ENCODE measurements around the gene PEAK1.
A peak's percentile ranks its signal among the peaks of the same experiment; 100 is the strongest.

Gene PEAK1

DNA sequence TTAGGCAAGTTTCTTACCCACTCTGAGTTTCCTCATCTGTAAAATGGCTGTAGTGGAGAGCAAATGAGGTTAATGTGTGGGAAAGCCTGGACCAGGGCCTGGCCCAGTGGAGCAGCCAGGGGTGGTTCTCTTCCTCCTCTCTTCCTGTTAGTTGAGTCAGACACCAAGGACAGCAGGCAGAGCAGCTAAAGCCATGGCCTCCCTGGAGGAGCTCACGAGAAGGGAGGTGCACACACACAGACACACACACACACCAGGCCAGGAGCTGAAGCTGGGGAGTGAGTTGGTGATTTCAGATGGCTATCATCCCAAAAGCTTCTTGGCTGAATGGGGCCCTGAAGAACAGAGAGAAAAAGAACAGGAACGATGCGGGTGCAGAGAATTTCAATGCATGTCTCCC lies 315.7 kb downstream of the PEAK1 start (continued):
- TF ChIP-seq, protein P1, sequence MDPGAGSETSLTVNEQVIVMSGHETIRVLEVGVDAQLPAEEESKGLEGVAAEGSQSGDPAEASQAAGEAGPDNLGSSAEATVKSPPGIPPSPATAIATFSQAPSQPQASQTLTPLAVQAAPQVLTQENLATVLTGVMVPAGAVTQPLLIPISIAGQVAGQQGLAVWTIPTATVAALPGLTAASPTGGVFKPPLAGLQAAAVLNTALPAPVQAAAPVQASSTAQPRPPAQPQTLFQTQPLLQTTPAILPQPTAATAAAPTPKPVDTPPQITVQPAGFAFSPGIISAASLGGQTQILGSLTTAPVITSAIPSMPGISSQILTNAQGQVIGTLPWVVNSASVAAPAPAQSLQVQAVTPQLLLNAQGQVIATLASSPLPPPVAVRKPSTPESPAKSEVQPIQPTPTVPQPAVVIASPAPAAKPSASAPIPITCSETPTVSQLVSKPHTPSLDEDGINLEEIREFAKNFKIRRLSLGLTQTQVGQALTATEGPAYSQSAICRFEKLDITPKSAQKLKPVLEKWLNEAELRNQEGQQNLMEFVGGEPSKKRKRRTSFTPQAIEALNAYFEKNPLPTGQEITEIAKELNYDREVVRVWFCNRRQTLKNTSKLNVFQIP (CRISPR knock-in tag; IDR thresholded peaks at IDR 0.05; ENCODE audit: borderline replicate concordance, low read depth): no peak
- TF ChIP-seq ZFP30 (CRISPR knock-in tag; IDR thresholded peaks at IDR 0.05) (no peak), PPARA (CRISPR knock-in tag; IDR thresholded peaks at IDR 0.05; ENCODE audit: borderline replicate concordance) (no peak), TCF4 (CRISPR knock-in tag; IDR thresholded peaks at IDR 0.05; ENCODE audit: borderline replicate concordance) (no peak), ZNF565 (CRISPR knock-in tag; conservative IDR thresholded peaks at IDR 0.05; ENCODE audit: low read depth) (no peak), OSR1 (CRISPR knock-in tag; IDR thresholded peaks at IDR 0.05) (no peak), RARB (CRISPR knock-in tag; IDR thresholded peaks at IDR 0.05) (no peak), ZNF8 (CRISPR knock-in tag; IDR thresholded peaks at IDR 0.05) (no peak), CSDC2 (CRISPR knock-in tag; IDR thresholded peaks at IDR 0.05) (no peak), ESRRG (CRISPR knock-in tag; IDR thresholded peaks at IDR 0.05) (no peak)
- TF ChIP-seq, protein P2, sequence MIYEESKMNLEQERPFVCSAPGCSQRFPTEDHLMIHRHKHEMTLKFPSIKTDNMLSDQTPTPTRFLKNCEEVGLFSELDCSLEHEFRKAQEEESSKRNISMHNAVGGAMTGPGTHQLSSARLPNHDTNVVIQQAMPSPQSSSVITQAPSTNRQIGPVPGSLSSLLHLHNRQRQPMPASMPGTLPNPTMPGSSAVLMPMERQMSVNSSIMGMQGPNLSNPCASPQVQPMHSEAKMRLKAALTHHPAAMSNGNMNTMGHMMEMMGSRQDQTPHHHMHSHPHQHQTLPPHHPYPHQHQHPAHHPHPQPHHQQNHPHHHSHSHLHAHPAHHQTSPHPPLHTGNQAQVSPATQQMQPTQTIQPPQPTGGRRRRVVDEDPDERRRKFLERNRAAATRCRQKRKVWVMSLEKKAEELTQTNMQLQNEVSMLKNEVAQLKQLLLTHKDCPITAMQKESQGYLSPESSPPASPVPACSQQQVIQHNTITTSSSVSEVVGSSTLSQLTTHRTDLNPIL (CRISPR knock-in tag; IDR thresholded peaks at IDR 0.05; ENCODE audit: low read depth): no peak

DNA sequence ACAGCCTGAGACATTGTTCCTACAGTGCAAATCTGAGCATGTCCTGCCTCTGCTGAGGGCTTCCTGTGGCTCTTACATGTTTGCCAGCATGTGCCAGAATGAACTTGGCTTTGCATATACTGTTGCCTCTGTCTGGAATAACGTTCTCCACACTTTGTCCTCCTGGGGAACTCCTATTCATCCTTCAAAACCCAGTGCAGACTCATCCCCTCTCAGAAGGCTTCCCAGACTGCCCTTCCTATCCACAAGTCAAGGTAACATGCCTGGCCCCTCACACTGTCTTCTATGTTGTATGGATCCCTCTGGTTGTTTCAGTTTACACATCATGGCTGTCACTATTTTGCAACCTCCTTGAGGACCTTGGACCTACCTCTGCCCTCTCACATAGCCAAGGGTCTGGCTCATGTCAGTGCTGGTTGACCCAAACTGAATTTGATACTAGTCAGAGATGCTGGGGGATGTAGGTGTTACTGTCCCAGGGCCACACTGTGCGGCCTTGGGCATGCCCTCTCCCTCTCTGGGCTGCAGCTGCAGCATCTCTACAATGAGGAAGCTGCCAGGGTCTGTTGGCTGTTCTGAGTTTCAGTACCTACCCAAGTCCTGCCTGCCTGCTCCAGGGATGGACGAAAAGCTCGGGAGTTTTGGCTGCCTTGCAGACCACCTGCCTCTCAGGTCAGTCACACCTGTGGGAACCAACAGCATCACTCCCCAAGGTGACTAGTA lies 320.0 kb downstream of the PEAK1 start:
- no peak for ATAC-seq
- TF ChIP-seq TOX (CRISPR knock-in tag; IDR thresholded peaks at IDR 0.05; ENCODE audit: borderline replicate concordance) (no peak), ARNTL (CRISPR knock-in tag; IDR thresholded peaks at IDR 0.05; ENCODE audit: borderline replicate concordance, low read depth) (no peak), ZNF70 (CRISPR knock-in tag; IDR thresholded peaks at IDR 0.05) (no peak), ZFP3 (CRISPR knock-in tag; IDR thresholded peaks at IDR 0.05) (peak; percentile 94), BACH2 (CRISPR knock-in tag; IDR thresholded peaks at IDR 0.05; ENCODE audit: borderline replicate concordance) (no peak)
- TF ChIP-seq, protein P1 (CRISPR knock-in tag; IDR thresholded peaks at IDR 0.05; ENCODE audit: borderline replicate concordance, low read depth): no peak

DNA sequence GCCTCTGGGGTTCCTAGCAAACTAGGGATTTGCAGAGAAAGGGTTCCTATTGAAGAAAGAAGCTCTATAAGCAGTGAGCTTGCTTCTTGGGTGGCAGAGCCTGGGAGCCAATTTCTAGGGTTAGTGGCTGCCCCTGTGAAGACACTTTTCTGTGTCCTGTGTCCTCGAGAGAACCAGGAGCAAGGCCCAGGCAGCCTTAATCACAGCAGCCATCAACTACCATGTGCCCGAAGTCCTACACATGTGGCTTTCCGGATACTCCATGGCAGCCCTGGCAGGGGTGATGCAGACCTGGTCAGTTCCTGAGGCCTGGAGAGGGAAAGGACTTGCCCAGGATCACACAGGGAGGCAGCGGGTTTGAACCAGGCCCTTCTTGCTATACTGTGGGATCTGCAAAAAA lies 321.3 kb downstream of the PEAK1 start:
- ATAC-seq: no peak
- no peak for TF ChIP-seq ISL1 (CRISPR knock-in tag; IDR thresholded peaks at IDR 0.05)

DNA sequence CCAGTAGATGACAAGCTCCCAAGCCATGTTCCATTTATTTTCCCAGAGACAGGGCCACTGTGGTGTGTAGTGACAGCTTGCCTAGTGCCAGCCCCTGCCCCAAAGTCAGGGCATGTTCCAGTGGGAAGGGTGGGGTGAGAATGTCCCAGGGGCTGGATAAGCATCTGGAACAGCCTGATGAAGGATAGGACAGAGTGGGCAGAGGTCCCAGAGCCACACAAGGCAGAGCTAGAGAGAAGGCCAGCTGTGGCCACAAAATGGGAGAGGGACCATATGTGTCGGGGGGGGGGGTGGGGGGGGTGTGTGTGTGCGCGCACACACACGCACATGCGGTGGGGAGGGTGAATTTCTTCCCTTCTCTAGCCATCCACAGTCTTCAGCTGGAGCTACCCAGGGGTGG lies 322.0 kb downstream of the PEAK1 start:
- no peak for TF ChIP-seq SNAI2 (CRISPR knock-in tag; IDR thresholded peaks at IDR 0.05)
- TF ChIP-seq TCF4 (CRISPR knock-in tag; IDR thresholded peaks at IDR 0.05; ENCODE audit: borderline replicate concordance): no peak
- TF ChIP-seq OSR1 (CRISPR knock-in tag; IDR thresholded peaks at IDR 0.05): no peak
- TF ChIP-seq, protein P3, sequence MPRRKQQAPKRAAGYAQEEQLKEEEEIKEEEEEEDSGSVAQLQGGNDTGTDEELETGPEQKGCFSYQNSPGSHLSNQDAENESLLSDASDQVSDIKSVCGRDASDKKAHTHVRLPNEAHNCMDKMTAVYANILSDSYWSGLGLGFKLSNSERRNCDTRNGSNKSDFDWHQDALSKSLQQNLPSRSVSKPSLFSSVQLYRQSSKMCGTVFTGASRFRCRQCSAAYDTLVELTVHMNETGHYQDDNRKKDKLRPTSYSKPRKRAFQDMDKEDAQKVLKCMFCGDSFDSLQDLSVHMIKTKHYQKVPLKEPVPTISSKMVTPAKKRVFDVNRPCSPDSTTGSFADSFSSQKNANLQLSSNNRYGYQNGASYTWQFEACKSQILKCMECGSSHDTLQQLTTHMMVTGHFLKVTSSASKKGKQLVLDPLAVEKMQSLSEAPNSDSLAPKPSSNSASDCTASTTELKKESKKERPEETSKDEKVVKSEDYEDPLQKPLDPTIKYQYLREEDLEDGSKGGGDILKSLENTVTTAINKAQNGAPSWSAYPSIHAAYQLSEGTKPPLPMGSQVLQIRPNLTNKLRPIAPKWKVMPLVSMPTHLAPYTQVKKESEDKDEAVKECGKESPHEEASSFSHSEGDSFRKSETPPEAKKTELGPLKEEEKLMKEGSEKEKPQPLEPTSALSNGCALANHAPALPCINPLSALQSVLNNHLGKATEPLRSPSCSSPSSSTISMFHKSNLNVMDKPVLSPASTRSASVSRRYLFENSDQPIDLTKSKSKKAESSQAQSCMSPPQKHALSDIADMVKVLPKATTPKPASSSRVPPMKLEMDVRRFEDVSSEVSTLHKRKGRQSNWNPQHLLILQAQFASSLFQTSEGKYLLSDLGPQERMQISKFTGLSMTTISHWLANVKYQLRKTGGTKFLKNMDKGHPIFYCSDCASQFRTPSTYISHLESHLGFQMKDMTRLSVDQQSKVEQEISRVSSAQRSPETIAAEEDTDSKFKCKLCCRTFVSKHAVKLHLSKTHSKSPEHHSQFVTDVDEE (CRISPR knock-in tag; IDR thresholded peaks at IDR 0.05): no peak
- no peak for TF ChIP-seq ZFP30 (CRISPR knock-in tag; IDR thresholded peaks at IDR 0.05)
- no peak for TF ChIP-seq ESRRG (CRISPR knock-in tag; IDR thresholded peaks at IDR 0.05)
- no peak for TF ChIP-seq ISL1 (CRISPR knock-in tag; IDR thresholded peaks at IDR 0.05)
- no peak for TF ChIP-seq BACH2 (CRISPR knock-in tag; IDR thresholded peaks at IDR 0.05; ENCODE audit: borderline replicate concordance)
- TF ChIP-seq, protein P4, sequence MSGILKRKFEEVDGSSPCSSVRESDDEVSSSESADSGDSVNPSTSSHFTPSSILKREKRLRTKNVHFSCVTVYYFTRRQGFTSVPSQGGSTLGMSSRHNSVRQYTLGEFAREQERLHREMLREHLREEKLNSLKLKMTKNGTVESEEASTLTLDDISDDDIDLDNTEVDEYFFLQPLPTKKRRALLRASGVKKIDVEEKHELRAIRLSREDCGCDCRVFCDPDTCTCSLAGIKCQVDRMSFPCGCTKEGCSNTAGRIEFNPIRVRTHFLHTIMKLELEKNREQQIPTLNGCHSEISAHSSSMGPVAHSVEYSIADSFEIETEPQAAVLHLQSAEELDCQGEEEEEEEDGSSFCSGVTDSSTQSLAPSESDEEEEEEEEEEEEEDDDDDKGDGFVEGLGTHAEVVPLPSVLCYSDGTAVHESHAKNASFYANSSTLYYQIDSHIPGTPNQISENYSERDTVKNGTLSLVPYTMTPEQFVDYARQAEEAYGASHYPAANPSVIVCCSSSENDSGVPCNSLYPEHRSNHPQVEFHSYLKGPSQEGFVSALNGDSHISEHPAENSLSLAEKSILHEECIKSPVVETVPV (CRISPR knock-in tag; IDR thresholded peaks at IDR 0.05): no peak
- TF ChIP-seq, protein P2 (CRISPR knock-in tag; IDR thresholded peaks at IDR 0.05; ENCODE audit: low read depth): no peak
- TF ChIP-seq GLIS3 (CRISPR knock-in tag; IDR thresholded peaks at IDR 0.05): no peak
- TF ChIP-seq, protein P1 (CRISPR knock-in tag; IDR thresholded peaks at IDR 0.05; ENCODE audit: borderline replicate concordance, low read depth): no peak
- no peak for TF ChIP-seq CSDC2 (CRISPR knock-in tag; IDR thresholded peaks at IDR 0.05)
- TF ChIP-seq ZNF565 (CRISPR knock-in tag; conservative IDR thresholded peaks at IDR 0.05; ENCODE audit: low read depth): no peak
- ATAC-seq: no peak

All from SK-N-SH treated with all-trans-retinoic acid at 6 μM for 48 hours (cell line).